H1 (cell line): ENCODE measurements around the gene SLC25A27. TPM values are rescaled to one million over a fixed set of nuclear protein-coding genes. Genes with fewer than 3 reads are reported as not detected.

Experiments used
- CTCF ChIA-PET: fragments of 300-600 bp; sonication (Branson Sonifier 250); formaldehyde crosslinking; loops from one replicate; lab custom pipeline; 2021; ENCODE audit not compliant: partially characterized antibody; lab: Charles Lee
- POLR2A ChIA-PET: fragments of 300-600 bp; sonication (Branson Sonifier 250); formaldehyde crosslinking; loops from one replicate; lab custom pipeline; 2021; ENCODE audit warnings: inconsistent platforms; ENCODE audit not compliant: partially characterized antibody; lab: Charles Lee
- DNase-seq, 2 experiments: peaks; one replicate each; pipeline versions ENCODE4 v3.0.0 to v3.0.0-alpha.2; 2010 to 2022; ENCODE audit warnings: low spot score in 2 of 2, low read depth in 1 of 2, mixed read lengths in 1 of 2
- FAIRE-seq: peaks from 2 replicates; lab custom pipeline; 2011; peaks lifted over from hg19 to GRCh38; lab: Jason Lieb, UNC
- H2AFZ ChIP-seq: 2 replicates; pipeline ENCODE4 v1.8.1; 2012; ENCODE audit warnings: low read length, inconsistent platforms
- H2AK5ac ChIP-seq: 2 replicates; pipeline ENCODE4 v1.6.1; 2013; ENCODE audit warnings: low read depth, low read length
- H2BK120ac ChIP-seq: replicated peaks from 2 replicates; pipeline ENCODE3; 2013; ENCODE audit warnings: low read depth, low read length, inconsistent platforms
- H2BK12ac ChIP-seq: 2 replicates; pipeline ENCODE4 v1.6.1; 2013; ENCODE audit warnings: low read depth, low read length
- H2BK15ac ChIP-seq: 2 replicates; pipeline ENCODE4 v1.6.1; 2013; ENCODE audit warnings: low read length
- H2BK20ac ChIP-seq: 2 replicates; pipeline ENCODE4 v1.6.1; 2013; ENCODE audit warnings: low read length
- H2BK5ac ChIP-seq: 2 replicates; pipeline ENCODE4 v1.6.1; 2013; ENCODE audit warnings: low read depth, low read length
- H3K14ac ChIP-seq: 2 replicates; pipeline ENCODE4 v1.6.1; 2013; ENCODE audit warnings: inconsistent platforms; ENCODE audit not compliant: insufficient read length
- H3K18ac ChIP-seq: 2 replicates; pipeline ENCODE4 v1.6.1; 2013; ENCODE audit warnings: low read length; ENCODE audit errors: extremely low read depth
- H3K23ac ChIP-seq: 2 replicates; pipeline ENCODE4 v1.6.1; 2013; ENCODE audit warnings: inconsistent platforms; ENCODE audit not compliant: insufficient read length
- H3K23me2 ChIP-seq: 2 replicates; pipeline ENCODE4 v1.6.1; 2013; ENCODE audit warnings: low read depth, low read length
- H3K27ac ChIP-seq: 2 replicates; pipeline ENCODE4 v1.6.1; 2011; ENCODE audit warnings: low read depth, low read length, inconsistent platforms
- H3K27me3 ChIP-seq, 4 experiments: replicated peaks in 1 of 4; 1 replicate in 1 of 4; 2 replicates in 3 of 4; pipeline versions ENCODE4 v1.6.1 to v1.8.1; 2011 to 2013; ENCODE audit warnings: low read length in 3 of 4, mild to moderate bottlenecking in 3 of 4, inconsistent platforms in 2 of 4, mixed read lengths in 2 of 4, moderate library complexity in 1 of 4; ENCODE audit not compliant: control insufficient read depth in 3 of 4, insufficient read depth in 3 of 4; ENCODE audit errors: extremely low read depth in 1 of 4
- H3K36me3 ChIP-seq, 4 experiments: 2 replicates each; pipeline versions ENCODE4 v1.6.1 to v1.8.1; 2011 to 2013; ENCODE audit warnings: mild to moderate bottlenecking in 4 of 4, low read length in 3 of 4, moderate library complexity in 2 of 4, control low read depth in 1 of 4, inconsistent platforms in 1 of 4; ENCODE audit not compliant: insufficient read depth in 4 of 4, control insufficient read depth in 2 of 4
- H3K4ac ChIP-seq: replicated peaks from 2 replicates; pipeline ENCODE3; 2013; ENCODE audit warnings: low read length, low read depth, mixed read lengths, inconsistent platforms; ENCODE audit not compliant: insufficient read length
- H3K4me1 ChIP-seq, 4 experiments: replicated peaks in 1 of 4; 1 replicate in 1 of 4; 2 replicates in 3 of 4; pipeline versions ENCODE4 v1.6.1 to v1.8.1; 2011 to 2013; ENCODE audit warnings: low read length in 3 of 4, inconsistent platforms in 2 of 4, mixed read lengths in 1 of 4; ENCODE audit not compliant: insufficient read depth in 4 of 4, control insufficient read depth in 3 of 4
- H3K4me2 ChIP-seq, 2 experiments: 2 replicates each; pipeline versions ENCODE4 v1.6.1 to v1.8.1; 2011 to 2013; ENCODE audit warnings: low read depth in 2 of 2, low read length in 2 of 2, control low read depth in 1 of 2, inconsistent platforms in 1 of 2, mild to moderate bottlenecking in 1 of 2; ENCODE audit not compliant: insufficient read depth in 1 of 2
- H3K4me3 ChIP-seq, 4 experiments: fragments of 200-600, 300-600 bp in 1 of 4; sonication (generic), shearing (Covaris generic), sonication (Bioruptor Twin) in 1 of 4; 2 replicates each; pipeline versions ENCODE4 v1.5.1 to v1.8.1; 2011 to 2016; ENCODE audit warnings: low read length in 4 of 4, low read depth in 3 of 4, control low read depth in 2 of 4, inconsistent platforms in 2 of 4, mild to moderate bottlenecking in 2 of 4, mixed read lengths in 1 of 4, moderate library complexity in 1 of 4; ENCODE audit not compliant: insufficient read depth in 2 of 4; ENCODE audit errors: extremely low read depth in 1 of 4
- H3K56ac ChIP-seq: replicated peaks from 2 replicates; pipeline ENCODE3; 2013; ENCODE audit warnings: low read depth, mild to moderate bottlenecking, mixed read lengths, low read length, inconsistent platforms; ENCODE audit not compliant: insufficient read length
- H3K79me1 ChIP-seq: 2 replicates; pipeline ENCODE4 v1.6.1; 2013; ENCODE audit warnings: low read depth, low read length, control low read depth
- H3K79me2 ChIP-seq, 2 experiments: 2 replicates each; pipeline versions ENCODE4 v1.6.1 to v1.8.1; 2012 to 2013; ENCODE audit warnings: low read length in 2 of 2, mild to moderate bottlenecking in 2 of 2, inconsistent platforms in 1 of 2; ENCODE audit not compliant: insufficient read depth in 2 of 2, control insufficient read depth in 1 of 2
- H3K9ac ChIP-seq, 4 experiments: replicated peaks in 1 of 4; 1 replicate in 1 of 4; 2 replicates in 3 of 4; pipeline versions ENCODE4 v1.6.1 to v1.8.1; 2011 to 2013; ENCODE audit warnings: low read depth in 3 of 4, low read length in 3 of 4, control low read depth in 2 of 4, mild to moderate bottlenecking in 2 of 4, moderate library complexity in 2 of 4, inconsistent platforms in 1 of 4; ENCODE audit errors: extremely low read depth in 1 of 4
- H3K9me3 ChIP-seq, 2 experiments: 2 replicates each; pipeline versions ENCODE4 v1.6.1 to v1.8.1; 2012 to 2013; ENCODE audit warnings: mild to moderate bottlenecking in 2 of 2, moderate library complexity in 2 of 2, control low read depth in 1 of 2, inconsistent platforms in 1 of 2, low read depth in 1 of 2, low read length in 1 of 2, mixed read lengths in 1 of 2; ENCODE audit not compliant: insufficient read depth in 2 of 2
- H4K20me1 ChIP-seq, 2 experiments: replicated peaks in 1 of 2; 2 replicates each; pipeline versions ENCODE3 to v1.8.1; 2011 to 2013; ENCODE audit warnings: inconsistent platforms in 2 of 2, low read length in 2 of 2, mild to moderate bottlenecking in 1 of 2; ENCODE audit not compliant: insufficient read depth in 2 of 2, control insufficient read depth in 1 of 2
- H4K5ac ChIP-seq: 2 replicates; pipeline ENCODE4 v1.6.1; 2013; ENCODE audit warnings: low read length, low read depth, mixed read lengths, inconsistent platforms; ENCODE audit not compliant: insufficient read length
- H4K8ac ChIP-seq: 2 replicates; pipeline ENCODE4 v1.8.0; 2013; ENCODE audit warnings: mild to moderate bottlenecking, moderate library complexity, low read length, inconsistent platforms; ENCODE audit not compliant: insufficient read depth; ENCODE audit errors: extremely low read depth
- H4K91ac ChIP-seq: replicated peaks from 2 replicates; pipeline ENCODE3; 2013; ENCODE audit warnings: low read length, mixed read lengths, inconsistent platforms; ENCODE audit not compliant: insufficient read length
- CHD2 ChIP-seq: IDR thresholded peaks from 2 replicates; pipeline ENCODE4 v1.6.1; 2012; ENCODE audit warnings: low read length, improper control_type of control experiment
- CTCF ChIP-seq, 3 experiments: IDR thresholded peaks; 1 replicate in 2 of 3; 2 replicates in 1 of 3; pipeline versions ENCODE4 v1.5.1 to v1.6.1; 2011; ENCODE audit warnings: low read length in 3 of 3, mild to moderate bottlenecking in 3 of 3, inconsistent platforms in 2 of 3, low read depth in 1 of 3, moderate library complexity in 1 of 3; ENCODE audit not compliant: insufficient read depth in 1 of 3; ENCODE audit errors: control extremely low read depth in 1 of 3
- EGR1 ChIP-seq: IDR thresholded peaks from 2 replicates; pipeline ENCODE4 v1.6.1; 2011; ENCODE audit warnings: low read depth, low read length, borderline replicate concordance
- MAFK ChIP-seq: IDR thresholded peaks from 2 replicates; pipeline ENCODE4 v1.6.1; 2012; ENCODE audit warnings: low read depth, mild to moderate bottlenecking, improper control_type of control experiment, low read length
- RAD21 ChIP-seq, 2 experiments: IDR thresholded peaks in 1 of 2; conservative IDR thresholded peaks in 1 of 2; 2 replicates each; pipeline ENCODE4 v1.6.1; 2011; ENCODE audit warnings: low read depth in 2 of 2, low read length in 2 of 2, improper control_type of control experiment in 1 of 2, inconsistent platforms in 1 of 2, mild to moderate bottlenecking in 1 of 2, moderate library complexity in 1 of 2
- SRF ChIP-seq: IDR thresholded peaks from 2 replicates; pipeline ENCODE4 v1.6.1; 2011; ENCODE audit warnings: mild to moderate bottlenecking, low read depth, low read length, moderate library complexity
- TAF1 ChIP-seq: IDR thresholded peaks from 2 replicates; pipeline ENCODE4 v1.6.1; 2011; ENCODE audit warnings: mild to moderate bottlenecking, low read depth, low read length
- WGBS, 2 experiments: shearing (Covaris generic) in 1 of 2; methylation state at CpG; one replicate each; pipeline versions ENCODE4 v1.1.6 to v1.1.7; 2013 to 2015; ENCODE audit warnings: low lambda C conversion rate in 2 of 2, mixed read lengths in 2 of 2, inconsistent platforms in 1 of 2, low coverage in 1 of 2, missing lambda C conversion rate in 1 of 2; ENCODE audit not compliant: insufficient replicate concordance in 2 of 2, insufficient coverage in 1 of 2, insufficient read length in 1 of 2; ENCODE audit errors: extremely low coverage in 1 of 2, missing lambda C conversion rate in 1 of 2; 5-methylcytosine and 5-hydroxymethylcytosine counted together
- polyA plus RNA-seq, 7 experiments: library from polyadenylated mRNA; depleted of rRNA in 3 of 7; stranded (reverse) in 5 of 7; unstranded in 2 of 7; fragments of >200 nt in 5 of 7; fragments of 200-250 nt in 2 of 7; gene quantifications; 1 replicate in 5 of 7; 2 replicates in 1 of 7; 4 replicates in 1 of 7; pipeline versions ENCODE4 v1.2.1 to v1.2.3, GENCODE V29; 2011 to 2013; ENCODE audit warnings: missing spikeins in 2 of 7, mixed read lengths in 2 of 7
- total RNA-seq: library from RNA; stranded (reverse); fragmentation: NEBNext Ultra II Directional; extraction: Animal tissue kit (Norgen Biotek cat#: 25700); gene quantifications from 2 replicates; pipeline ENCODE4 v1.2.1, GENCODE V29; 2021

The SLC25A27 gene
- total and polyA plus RNA-seq, 2 of the 8 experiments (the other 6 are each of a cell fraction or from before 2014, with no cell fraction given) = 7.3 to 8.4 TPM

DNA sequence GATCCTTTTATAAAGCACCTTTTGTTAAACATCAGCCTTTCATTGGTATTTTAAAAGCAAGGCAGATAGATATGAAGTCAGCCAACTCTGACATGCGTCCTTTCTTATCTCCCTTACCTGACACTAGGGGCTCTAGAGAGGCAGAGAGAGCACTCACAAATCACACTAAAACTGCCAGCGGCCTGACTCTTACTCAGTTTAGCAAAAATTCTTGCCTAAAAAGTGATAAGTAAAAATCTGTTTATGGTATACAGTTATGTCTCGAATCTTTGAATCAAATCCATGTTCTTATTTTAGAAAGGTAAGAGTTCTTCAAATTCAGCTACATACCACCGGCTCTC lies 24.5 kb downstream of the SLC25A27 start:
- WGBS, 2 experiments = 49% methylated on average over 4 of the region's 4 CpGs; no CpG with 5 or more reads in 1 of the 2 experiments
- Histone ChIP-seq H2AK5ac (no peak overlapping the region), H2BK15ac (no peak overlapping the region), H3K36me3 (no peaks in the 10 kb centered on the region), H3K79me2 (no peaks in the 10 kb centered on the region), H3K27me3 (no peaks in the 10 kb centered on the region), H2AFZ (no peak overlapping the region), H2BK5ac (no peak overlapping the region), H2BK12ac (no peak overlapping the region), H3K18ac (no peak overlapping the region), H3K79me1 (no peaks in the 10 kb centered on the region), H3K9me3 (no peaks in the 10 kb centered on the region), H3K4me2 (no peak overlapping the region), H3K23ac (no peak overlapping the region), H4K91ac (no peak overlapping the region), H4K8ac (no peak overlapping the region), H3K27ac (no peak overlapping the region), H4K20me1 (no peaks in the 10 kb centered on the region), H3K4me3 (no peak overlapping the region), H3K9ac (no peak overlapping the region), H3K56ac (no peak overlapping the region), H3K4ac (no peak overlapping the region), H3K4me1 (no peaks in the 10 kb centered on the region), H3K14ac (no peak overlapping the region), H3K23me2 (0 out of 2 replicates have a peak, but pooled peaks cover 2% of the 10 kb centered on the region), H2BK120ac (no peak overlapping the region), H2BK20ac (no peak overlapping the region), H4K5ac (no peak overlapping the region)
- FAIRE-seq = peak; percentile 71
- POLR2A ChIA-PET = no interaction called here
- CTCF ChIA-PET = interaction anchor here (0.7 to 2.4 kb wide), 16 partner anchors 9 to 590 kb away, joined by 3 to 15 read pairs (median 4); partner anchors contain the start of gene TDRD6
- TF ChIP-seq SRF = no peak
- TF ChIP-seq TAF1 = no peak
- TF ChIP-seq MAFK = no peak
- TF ChIP-seq EGR1 = no peak
- TF ChIP-seq CTCF (IDR thresholded peaks at IDR 0.05; ENCODE audit: control extremely low read depth in 1 of 3, insufficient read depth in 1 of 3, low read depth in 1 of 3, low read length in 3 of 3) = peak in 2 of 3 experiments; percentile 54 to 64; a peak in 3 of 4 replicates
- TF ChIP-seq CHD2 = no peak
- TF ChIP-seq RAD21 (IDR thresholded peaks at IDR 0.05 in 1 of 2, conservative IDR thresholded peaks at IDR 0.05 in 1 of 2; ENCODE audit: low read depth in 2 of 2, low read length in 2 of 2) = peak; percentile 34 to 50; a peak in 3 of 4 replicates
- no peak for DNase-seq
